Measurements from ENCODE around the gene GTPBP4.

GTPBP4 gene

DNA sequence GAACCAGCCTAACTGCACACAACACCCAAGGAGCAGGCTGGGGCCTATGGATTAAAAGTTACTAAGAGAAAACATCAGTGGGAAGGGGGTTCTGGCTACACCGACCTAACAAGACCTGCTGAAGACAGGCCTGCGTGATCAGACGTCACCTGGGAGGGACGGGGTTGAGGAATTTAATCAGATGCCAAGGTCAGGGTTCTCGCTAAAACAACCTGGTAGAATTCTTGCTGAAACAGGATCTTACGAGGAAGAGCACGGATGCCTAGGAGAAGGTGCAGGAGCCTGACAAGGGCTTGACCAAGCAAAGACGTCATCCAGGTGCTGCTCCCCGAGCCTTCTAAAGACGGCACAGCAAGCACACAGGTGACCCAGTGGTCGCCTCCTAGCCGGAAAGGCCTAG, 35.9 kb downstream of the GTPBP4 start:
- Histone ChIP-seq H3K4me3 (ENCODE audit: severe bottlenecking) (no peak overlapping the region), H3K4me1 (ENCODE audit: insufficient read depth, poor library complexity, severe bottlenecking) (no peaks in the 10 kb centered on the region), H3K27me3 (ENCODE audit: insufficient read depth, poor library complexity, severe bottlenecking) (no peaks in the 10 kb centered on the region), H3K36me3 (ENCODE audit: low read depth) (peaks cover 2% of the 10 kb centered on the region; the same call in 1 of the 2 replicates), H3K9me3 (ENCODE audit: severe bottlenecking) (no peaks in the 10 kb centered on the region), H3K27ac (ENCODE audit: poor library complexity, severe bottlenecking) (no peak overlapping the region)
- TF ChIP-seq, protein P1, sequence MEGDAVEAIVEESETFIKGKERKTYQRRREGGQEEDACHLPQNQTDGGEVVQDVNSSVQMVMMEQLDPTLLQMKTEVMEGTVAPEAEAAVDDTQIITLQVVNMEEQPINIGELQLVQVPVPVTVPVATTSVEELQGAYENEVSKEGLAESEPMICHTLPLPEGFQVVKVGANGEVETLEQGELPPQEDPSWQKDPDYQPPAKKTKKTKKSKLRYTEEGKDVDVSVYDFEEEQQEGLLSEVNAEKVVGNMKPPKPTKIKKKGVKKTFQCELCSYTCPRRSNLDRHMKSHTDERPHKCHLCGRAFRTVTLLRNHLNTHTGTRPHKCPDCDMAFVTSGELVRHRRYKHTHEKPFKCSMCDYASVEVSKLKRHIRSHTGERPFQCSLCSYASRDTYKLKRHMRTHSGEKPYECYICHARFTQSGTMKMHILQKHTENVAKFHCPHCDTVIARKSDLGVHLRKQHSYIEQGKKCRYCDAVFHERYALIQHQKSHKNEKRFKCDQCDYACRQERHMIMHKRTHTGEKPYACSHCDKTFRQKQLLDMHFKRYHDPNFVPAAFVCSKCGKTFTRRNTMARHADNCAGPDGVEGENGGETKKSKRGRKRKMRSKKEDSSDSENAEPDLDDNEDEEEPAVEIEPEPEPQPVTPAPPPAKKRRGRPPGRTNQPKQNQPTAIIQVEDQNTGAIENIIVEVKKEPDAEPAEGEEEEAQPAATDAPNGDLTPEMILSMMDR (IDR thresholded peaks at IDR 0.05; ENCODE audit: poor library complexity, severe bottlenecking) = no peak
- DNase-seq (ENCODE audit: low spot score) = no peak
- ATAC-seq (ENCODE audit: low read depth) = no peak

DNA sequence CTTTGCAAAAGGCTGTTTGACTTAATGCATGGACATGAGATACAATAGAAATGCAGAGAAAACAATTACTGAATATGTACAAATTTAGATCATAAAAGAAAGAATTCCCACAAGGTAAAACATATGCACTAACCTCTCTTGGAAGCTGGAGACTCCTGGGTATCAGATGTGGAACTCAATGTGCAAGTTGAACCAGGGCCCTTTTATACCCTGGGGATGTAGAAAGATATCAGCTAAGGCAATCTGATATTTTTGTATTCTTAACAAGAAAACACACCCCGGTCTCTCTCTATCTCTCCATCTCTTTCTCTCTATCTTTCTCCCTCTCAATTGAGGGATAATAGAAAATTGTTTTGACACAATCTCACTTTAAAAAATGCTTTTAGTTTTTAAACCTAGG, 37.4 kb downstream of the GTPBP4 start, which contains the start of gene IDI2:
TSS of gene IDI2 (minus strand) at position 177 of the 400 bp plus-strand sequence. CDS start 1,136 bp downstream, outside the sequence.
- TF ChIP-seq, protein P1 (IDR thresholded peaks at IDR 0.05; ENCODE audit: poor library complexity, severe bottlenecking) = no peak
- no peak within 1 kb of the TSS for H3K4me3 ChIP-seq (ENCODE audit: severe bottlenecking)
- DNase-seq (ENCODE audit: low spot score) = no peak
- no peaks in the 10 kb centered on the region for H3K9me3 ChIP-seq (ENCODE audit: severe bottlenecking)
- H3K27ac ChIP-seq (ENCODE audit: poor library complexity, severe bottlenecking) = no peak within 1 kb of the TSS
- ATAC-seq (ENCODE audit: low read depth) = no peak
- H3K36me3 ChIP-seq (ENCODE audit: low read depth) = no peaks in the 10 kb centered on the region
- H3K27me3 ChIP-seq (ENCODE audit: insufficient read depth, poor library complexity, severe bottlenecking) = no peaks in the 10 kb centered on the region
- no peaks in the 10 kb centered on the region for H3K4me1 ChIP-seq (ENCODE audit: insufficient read depth, poor library complexity, severe bottlenecking)

DNA sequence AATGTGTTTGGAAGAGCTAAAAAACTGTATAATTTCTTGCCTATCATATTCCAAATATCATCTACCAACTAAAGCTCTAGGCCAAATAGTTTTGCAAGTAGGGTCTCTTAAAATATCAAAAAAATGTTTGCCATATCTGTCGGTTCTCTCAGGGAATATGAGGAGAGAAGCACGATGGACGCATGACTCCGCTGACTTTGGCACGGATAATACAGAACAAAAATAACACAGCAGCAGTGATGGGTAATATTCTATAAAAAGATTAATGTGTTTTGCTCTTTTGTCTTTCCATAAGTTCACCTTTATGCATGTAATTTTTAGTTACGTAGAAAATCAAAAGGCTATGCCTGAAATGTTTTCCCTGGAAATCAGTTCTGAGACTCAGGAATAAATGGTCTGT, 38.3 kb downstream of the GTPBP4 start:
- ATAC-seq (ENCODE audit: low read depth) = no peak
- Histone ChIP-seq H3K36me3 (ENCODE audit: low read depth) (no peaks in the 10 kb centered on the region), H3K27me3 (ENCODE audit: insufficient read depth, poor library complexity, severe bottlenecking) (no peaks in the 10 kb centered on the region), H3K9me3 (ENCODE audit: severe bottlenecking) (no peaks in the 10 kb centered on the region), H3K4me1 (ENCODE audit: insufficient read depth, poor library complexity, severe bottlenecking) (no peaks in the 10 kb centered on the region), H3K4me3 (ENCODE audit: severe bottlenecking) (no peak overlapping the region), H3K27ac (ENCODE audit: poor library complexity, severe bottlenecking) (no peak overlapping the region)
- DNase-seq (ENCODE audit: low spot score) = no peak
- TF ChIP-seq, protein P1 (IDR thresholded peaks at IDR 0.05; ENCODE audit: poor library complexity, severe bottlenecking) = no peak

DNA sequence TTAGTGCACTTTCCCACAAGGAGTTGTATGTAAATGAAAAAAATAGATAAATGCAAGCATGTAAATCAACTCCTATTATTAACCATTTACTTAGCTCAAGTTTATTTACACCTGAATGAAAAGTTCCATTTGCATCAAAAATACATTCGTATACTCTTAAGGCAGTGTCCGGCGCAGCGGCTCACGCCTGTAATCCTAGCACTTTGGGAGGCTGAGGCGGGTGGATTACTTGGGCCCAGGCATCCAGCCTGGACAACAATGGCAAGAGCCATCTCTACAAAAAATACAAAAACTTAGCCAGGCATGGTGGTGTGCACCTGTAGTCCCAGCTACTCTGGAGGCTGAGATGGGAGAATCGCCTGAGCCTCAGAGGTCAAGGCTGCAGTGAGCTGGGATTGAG, 41.6 kb downstream of the GTPBP4 start:
- no peak for ATAC-seq (ENCODE audit: low read depth)
- Histone ChIP-seq H3K4me3 (ENCODE audit: severe bottlenecking) (no peak overlapping the region), H3K27ac (ENCODE audit: poor library complexity, severe bottlenecking) (no peak overlapping the region), H3K27me3 (ENCODE audit: insufficient read depth, poor library complexity, severe bottlenecking) (no peaks in the 10 kb centered on the region), H3K36me3 (ENCODE audit: low read depth) (no peaks in the 10 kb centered on the region), H3K9me3 (ENCODE audit: severe bottlenecking) (no peaks in the 10 kb centered on the region), H3K4me1 (ENCODE audit: insufficient read depth, poor library complexity, severe bottlenecking) (no peaks in the 10 kb centered on the region)
- no peak for DNase-seq (ENCODE audit: low spot score)
- TF ChIP-seq, protein P1 (IDR thresholded peaks at IDR 0.05; ENCODE audit: poor library complexity, severe bottlenecking) = no peak

DNA sequence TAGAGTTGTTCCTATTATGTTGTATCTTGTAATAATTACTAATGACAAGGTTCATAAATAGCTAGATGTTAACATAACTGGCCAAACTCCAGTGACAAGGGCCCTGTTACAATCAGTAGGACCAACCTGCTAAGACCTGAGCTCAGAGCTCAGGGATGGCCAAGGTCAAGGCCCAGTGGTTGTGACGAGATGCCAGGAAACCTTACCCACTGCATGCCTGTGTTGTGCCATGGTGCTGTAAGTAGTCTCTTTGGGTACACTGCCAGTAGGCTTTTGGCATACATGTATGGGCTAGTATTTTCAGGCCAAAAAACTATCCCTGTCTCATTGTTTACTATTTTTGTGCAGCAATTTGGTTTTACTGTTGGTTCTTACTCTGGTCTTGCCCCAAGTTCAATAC, 45.4 kb downstream of the GTPBP4 start:
- ATAC-seq (ENCODE audit: low read depth) = no peak

More for the DNA sequence above, 45.4 kb downstream of the GTPBP4 start:
- Histone ChIP-seq H3K9me3 (ENCODE audit: severe bottlenecking) (no peaks in the 10 kb centered on the region), H3K4me1 (ENCODE audit: insufficient read depth, poor library complexity, severe bottlenecking) (peaks cover 3% of the 10 kb centered on the region), H3K27me3 (ENCODE audit: insufficient read depth, poor library complexity, severe bottlenecking) (no peaks in the 10 kb centered on the region), H3K36me3 (ENCODE audit: low read depth) (no peaks in the 10 kb centered on the region), H3K4me3 (ENCODE audit: severe bottlenecking) (no peak overlapping the region), H3K27ac (ENCODE audit: poor library complexity, severe bottlenecking) (no peak overlapping the region)
- TF ChIP-seq, protein P1 (IDR thresholded peaks at IDR 0.05; ENCODE audit: poor library complexity, severe bottlenecking) = no peak
- DNase-seq (ENCODE audit: low spot score) = no peak

Data from RWPE2 (cell line).